SH-SY5Y (cell line): ENCODE measurements around the gene MYOT.

Experiments
- GATA2 ChIP-seq: IDR thresholded peaks from 2 replicates; pipeline ENCODE4 v1.6.1; 2011; ENCODE audit warnings: mild to moderate bottlenecking, low read depth, low read length
- GATA3 ChIP-seq: IDR thresholded peaks from 2 replicates; pipeline ENCODE4 v1.6.1; 2011; ENCODE audit warnings: low read depth, mild to moderate bottlenecking, low read length, moderate library complexity

Gene MYOT

GRCh38 chr5:137921931-137922330, 54.3 kb downstream of the MYOT start:
- TF ChIP-seq GATA2 (no peak), GATA3 (no peak)

GRCh38 chr5:137923856-137924255, 56.2 kb downstream of the MYOT start:
- TF ChIP-seq GATA2 (no peak), GATA3 (no peak)

GRCh38 chr5:137932800-137933199, 65.1 kb downstream of the MYOT start:
- TF ChIP-seq GATA3 (no peak), GATA2 (no peak)

- TF ChIP-seq GATA2 (no peak), GATA3 (no peak)
These were observed 65.8 kb downstream of the MYOT start for GRCh38 chr5:137933491-137933911.

- no peak for TF ChIP-seq GATA2
- no peak for TF ChIP-seq GATA3
These were observed 67.5 kb downstream of the MYOT start for GRCh38 chr5:137935190-137935589.

GRCh38 chr5:137935694-137936093, 68.0 kb downstream of the MYOT start:
- TF ChIP-seq GATA2 = no peak
- no peak for TF ChIP-seq GATA3
